DMS 273 treated with DMSO at 0.1 percent for 48 hours (cell line): Measurements from ENCODE around the gene MAP2K2.
"Not testable (repeated sequence)": the region's sequence is repeated elsewhere in the genome, so short reads cannot be mapped to it uniquely, and the experiment has no call there.

Experiments
- DNase-seq: peaks from one replicate; lab custom pipeline; 2025; lab: John Stamatoyannopoulos, UW

The MAP2K2 gene

DNA sequence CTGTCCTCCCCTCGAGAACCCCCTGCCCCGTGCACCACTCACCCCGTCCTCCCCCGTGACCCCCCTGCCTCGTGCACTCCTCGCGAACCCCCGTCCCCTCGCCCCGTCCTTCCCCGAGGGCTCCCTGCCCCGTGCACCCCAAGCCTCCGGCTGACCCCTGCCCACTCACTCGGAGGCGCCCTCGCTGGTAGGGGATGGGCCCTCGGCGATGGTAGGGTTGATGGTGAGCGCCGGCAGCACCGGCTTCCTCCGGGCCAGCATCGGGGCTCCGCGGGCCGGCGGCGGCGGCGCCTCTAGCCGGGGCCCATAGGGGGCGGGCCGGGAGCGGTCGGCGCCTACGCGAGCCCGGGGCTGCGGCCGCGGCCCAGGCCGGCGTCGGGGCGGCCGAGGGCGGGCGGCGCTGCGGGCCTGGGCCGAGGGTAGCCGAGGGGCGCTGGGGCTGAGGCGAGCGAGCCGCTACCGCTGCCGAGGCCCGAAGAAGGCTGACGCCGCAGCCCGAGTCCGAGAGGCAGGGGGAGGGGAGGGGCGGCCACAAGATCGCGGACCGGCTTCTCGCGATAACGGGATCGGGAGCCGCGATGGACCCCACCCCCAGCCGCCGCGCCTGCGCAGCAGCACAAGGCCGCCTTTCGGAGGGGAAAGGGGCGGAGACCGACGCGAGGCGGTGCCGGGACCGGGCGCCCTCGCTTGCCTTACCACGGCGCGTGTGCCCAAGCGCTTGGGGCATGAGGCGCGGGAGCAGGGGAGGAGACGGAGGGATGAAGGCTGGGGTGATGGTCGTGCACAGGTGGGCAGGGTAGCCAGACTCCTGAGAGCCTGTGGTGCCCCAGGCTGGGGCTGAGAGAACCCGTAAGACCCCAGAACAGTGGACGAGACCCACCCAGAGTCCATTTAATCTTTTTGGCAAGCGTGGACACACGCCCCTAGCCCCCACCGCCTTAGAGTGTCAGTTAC, at the start of gene MAP2K2:
Gene MAP2K2, minus strand, starts transcription at position 508 of the 954 bp plus-strand sequence. Its CDS starts 247 bp downstream, at position 261.
- DNase-seq = peak; percentile 81

DNA sequence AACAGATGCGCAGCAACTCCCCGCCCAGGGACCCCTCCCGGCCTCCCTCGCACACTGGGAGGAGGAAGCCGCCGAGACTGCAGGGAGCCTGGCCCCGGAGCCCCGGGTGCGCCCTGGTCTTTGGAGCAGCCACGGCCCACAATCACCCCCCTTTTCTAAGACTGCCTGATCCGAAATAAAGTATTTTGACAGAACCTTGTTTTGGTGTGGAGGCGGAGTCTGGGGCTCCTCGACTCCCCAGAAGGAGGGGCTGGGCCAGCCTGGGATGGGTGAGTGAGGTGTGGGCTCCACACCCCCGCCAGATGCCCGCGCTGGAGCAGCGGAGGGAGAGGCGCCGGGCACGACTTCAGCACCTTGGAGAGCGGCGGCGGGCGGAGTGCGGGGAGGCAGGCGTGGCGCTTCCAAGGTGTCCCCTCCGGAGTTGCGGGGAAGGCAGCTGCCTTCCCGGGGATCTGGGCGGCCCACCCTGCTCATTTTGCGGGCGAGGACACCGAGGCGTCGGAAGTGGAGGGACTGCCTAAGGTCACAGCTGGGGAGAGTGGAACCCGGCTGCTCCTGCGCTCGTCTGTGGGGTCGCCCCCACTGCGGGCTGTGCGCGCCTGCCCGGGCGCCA, 49.0 kb upstream of the MAP2K2 start:
- DNase-seq = no peak

DNA sequence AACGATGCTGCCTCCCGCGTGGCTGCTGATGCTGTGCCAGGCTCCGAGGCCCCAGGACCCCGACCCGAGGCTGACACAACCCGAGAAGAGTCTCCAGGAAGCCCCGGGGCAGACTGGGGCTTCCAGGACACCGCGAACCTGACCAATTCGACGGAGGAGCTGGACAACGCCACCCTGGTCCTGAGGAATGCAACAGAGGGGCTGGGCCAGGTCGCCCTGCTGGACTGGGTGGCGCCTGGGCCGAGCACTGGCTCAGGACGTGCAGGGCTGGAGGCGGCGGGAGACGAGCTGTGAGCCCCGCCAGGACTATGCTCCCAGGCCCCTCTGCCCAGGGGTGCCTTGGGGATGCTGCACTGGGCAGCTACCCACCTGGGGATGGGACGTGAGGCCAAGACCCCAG, 47.8 kb upstream of the MAP2K2 start:
- no peak for DNase-seq

DNA sequence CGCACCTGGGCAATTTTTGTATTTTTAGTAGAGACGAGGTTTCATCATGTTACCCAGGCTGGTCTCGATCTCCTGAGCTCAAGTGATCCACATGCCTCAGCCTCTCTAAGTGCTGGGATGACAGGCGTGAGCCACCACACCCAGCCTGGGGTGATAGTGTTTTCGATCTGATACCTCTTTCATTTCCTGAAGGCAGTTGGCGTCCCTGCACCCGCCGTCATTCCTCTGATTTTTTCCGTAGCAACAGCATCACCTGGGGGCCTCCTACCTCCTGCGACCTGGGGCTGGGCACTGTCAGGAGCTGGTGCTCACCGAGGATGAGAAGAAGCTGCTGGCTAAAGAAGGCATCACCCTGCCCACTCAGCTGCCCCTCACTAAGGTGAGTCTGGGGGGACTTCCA, 40.3 kb upstream of the MAP2K2 start:
- DNase-seq = no peak

DNA sequence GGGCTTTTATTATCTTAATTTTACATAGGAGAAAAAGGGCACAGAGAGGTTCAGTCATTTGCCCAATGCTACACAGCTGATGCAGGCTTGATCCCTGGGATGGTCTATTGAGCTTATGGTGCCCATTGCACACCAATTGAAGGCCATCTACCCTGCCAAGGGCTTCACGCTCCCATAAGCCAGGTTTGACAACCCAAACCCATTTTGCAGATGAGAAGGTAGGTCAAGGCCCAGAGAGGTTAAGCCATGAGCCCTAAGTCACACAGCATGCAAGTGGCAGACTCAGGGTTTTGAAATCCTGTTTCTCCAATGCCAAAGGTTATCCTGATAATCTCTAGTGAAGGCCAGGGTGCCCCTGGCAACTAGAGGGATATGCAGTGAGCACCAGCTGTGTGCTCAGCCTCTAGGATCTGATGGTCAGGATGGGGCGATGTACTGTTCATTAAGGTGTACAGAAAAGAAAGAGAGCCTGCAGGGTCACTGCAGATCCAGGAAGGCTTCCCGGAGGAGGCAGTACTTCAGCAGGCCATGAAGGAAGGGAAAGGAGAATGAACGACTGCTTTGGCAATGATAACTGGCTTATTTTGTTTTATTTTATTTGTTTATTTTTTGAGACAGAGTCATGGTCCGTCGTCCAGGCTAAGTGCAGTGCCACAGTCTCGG, 37.6 kb upstream of the MAP2K2 start:
- DNase-seq = no peak

DNA sequence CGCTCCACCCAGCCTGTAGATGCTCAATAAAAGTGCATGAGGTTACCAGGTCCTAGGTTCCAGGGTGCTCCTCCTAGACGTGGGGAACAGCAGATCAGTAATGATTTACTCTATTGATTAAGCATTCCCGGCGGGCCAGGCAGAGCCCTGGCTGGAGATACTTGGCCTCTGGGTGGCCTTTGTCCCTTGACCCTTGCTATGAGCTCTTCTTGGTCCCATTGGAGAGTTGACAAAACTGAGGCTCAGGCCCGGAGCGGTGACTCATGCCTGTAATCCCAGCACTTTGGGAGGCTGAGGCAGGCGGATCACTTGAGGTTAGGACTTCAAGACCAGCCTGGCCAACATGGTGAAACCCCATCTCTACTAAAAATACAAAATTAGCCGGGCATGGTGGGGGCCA, 34.0 kb upstream of the MAP2K2 start:
- DNase-seq = not testable (repeated sequence)

DNA sequence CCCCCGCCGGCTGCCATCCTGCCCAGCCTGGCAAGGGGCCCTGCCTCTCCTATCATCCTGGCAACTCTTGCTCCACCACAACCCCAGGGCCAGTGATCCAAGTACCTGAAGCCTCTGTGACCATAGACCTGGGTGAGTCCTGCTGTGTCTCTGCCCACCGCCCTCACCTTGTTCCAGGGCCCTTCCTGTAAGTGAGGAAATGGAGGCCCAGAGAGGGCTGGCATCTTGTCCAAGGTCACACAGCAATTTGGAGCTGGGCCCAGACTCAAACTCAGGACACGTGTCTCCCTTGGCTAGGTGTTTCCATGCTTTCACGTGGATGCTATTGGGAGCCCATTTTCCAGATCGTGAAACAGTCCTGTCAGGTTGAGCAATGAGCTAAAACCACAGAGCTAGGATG, 33.2 kb upstream of the MAP2K2 start:
- DNase-seq = no peak

DNA sequence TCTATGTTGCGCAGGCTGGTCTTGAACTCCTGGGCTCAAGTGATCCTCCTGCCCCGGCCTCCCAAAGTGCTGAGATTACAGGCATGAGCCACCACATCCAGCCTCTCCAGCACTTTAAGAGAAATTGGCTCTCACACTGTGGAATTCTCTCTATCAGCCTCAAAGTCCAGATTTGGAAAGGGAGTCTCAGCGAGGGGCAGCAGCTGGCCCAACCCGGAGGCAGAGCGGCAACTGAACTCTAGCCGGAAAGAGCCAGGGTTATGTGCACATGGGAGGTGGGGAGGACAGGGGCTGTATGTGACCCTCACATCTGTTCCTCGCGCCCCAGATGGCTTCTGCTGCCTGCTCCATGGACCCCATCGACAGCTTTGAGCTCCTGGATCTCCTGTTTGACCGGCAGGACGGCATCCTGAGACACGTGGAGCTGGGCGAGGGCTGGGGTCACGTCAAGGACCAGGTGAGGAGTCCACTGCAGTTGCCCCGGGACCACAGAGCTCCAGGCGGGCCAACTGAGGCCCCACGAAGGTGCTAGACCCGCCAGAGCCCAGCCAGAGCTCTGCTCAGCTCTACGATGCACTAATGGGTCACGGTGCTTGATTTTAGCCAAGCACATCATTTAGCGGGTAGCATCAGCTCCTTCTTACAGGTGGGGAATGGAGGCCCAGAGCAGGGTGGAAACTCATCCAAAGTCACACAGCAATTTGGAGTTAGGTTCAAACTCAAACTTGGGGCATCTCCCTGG, 30.8 kb upstream of the MAP2K2 start:
- DNase-seq = no peak

DNA sequence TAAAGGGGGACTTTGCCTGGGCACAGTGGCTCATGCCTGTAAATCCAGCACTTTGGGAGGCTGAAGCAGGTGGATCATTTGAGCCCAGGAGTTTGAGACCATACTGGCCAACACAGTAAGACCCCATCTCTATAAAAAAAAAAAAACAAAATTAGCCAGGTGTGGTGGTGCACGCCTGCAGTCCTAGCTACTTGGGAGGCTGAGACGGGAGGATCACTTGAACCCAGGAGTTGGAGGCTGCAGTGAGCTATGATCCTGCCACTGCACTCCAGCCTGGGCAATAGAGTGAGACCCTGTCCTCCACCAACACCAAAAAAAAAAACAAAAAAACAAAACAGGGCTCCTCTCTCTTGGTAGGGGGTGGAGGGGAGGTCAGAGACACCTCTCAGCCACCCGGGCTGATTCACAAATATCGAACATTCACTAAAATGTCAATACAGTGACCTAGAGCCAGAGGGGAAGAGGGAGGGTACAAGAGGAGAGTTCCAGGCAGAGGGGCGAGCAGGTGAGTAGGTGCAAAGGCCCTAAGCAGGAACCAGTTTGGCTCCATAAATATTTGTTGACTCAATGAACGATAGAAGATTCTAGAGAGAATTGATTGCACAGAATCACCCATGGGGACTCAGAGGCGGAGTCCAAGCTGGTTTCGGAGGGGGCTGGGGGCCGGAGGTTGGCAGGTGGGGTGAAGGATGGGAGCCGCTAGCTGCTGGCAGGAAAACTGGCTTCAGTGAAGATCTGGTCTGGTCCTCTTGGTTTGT, 28.5 kb upstream of the MAP2K2 start:
- DNase-seq = no peak

DNA sequence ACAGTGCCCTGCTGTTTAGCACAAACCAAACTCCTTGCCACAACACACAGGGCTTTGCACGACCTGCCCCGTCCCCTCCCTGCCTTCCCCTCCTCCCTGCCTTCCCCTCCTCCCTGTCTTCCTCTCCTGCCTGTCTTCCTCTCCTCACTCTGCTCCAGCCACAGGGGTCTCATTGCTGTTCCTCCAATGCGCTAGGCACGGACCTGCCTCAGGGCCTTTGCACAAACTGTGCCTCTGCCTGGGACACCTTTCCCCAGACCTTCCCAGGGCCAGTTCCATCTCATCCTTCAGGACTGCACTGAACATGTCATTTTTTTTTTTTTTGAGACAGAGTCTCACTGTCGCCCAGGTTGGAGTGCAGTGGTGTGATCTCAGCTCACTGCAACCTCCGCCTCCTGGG, 27.7 kb upstream of the MAP2K2 start:
- no peak for DNase-seq

DNA sequence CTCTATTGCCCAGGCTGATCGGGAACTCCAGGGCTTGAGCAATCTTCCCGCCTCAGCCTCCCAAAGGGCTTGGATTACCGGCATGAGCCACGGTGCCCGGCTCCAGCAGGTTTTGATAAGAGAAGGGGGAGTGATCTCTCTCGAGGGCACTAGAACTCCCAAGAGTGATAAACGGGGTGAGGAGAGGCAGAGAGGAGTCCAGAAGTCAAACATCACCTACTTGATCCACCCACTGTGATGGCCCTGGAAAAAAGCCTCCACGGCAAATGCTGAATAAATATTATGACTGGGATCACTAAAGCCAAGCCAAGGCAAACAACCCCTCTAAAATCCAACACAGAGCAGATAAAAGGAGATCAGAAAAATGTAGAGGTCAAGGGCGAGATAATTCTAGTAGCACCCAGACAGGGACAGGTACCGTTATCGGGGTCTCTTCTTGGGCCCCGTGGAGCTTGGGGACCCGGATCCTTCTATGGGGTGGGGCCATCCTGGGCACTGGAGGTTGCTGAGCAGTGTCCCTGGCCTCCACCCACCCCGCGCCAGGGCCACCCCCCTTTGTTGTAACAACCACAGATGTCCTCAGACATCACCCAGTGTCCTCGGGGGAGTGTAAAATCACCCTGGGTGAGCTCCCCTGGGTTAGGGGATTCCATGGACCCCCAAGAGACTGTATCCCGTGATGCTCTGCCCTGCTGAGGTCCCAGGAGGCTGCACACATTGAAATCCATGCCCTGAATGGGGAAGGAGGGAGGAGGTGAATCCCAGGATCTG, 25.8 kb upstream of the MAP2K2 start:
- no peak for DNase-seq

DNA sequence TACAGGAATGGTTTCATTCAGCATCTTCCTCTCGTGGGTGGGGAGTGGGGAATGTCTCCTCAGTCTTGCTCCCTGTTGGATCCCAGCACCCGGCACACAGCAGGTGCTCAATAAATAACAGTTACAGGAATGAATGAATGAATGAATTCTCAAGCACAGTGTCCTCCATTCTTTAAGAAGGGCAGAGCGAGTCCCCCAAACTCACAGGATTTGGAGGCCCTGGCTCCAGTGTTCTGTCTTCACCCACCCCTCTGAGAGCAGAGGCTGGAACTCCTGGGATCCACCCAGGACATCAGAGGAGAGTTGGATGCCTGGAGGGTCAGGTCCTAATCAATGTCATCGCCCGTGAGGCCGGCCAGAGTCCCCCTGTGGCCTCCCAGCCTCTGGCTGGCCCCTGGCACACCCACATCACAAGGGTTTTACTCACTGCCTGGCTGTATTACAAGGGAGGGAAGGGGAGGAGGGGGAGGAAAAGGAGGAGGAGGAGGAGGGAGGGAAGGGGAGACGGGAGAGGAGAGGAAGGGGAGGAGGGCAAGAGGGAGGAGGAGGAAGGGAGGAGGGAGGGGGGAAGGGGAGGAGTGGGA, 20.8 kb upstream of the MAP2K2 start:
- DNase-seq = no peak

DNA sequence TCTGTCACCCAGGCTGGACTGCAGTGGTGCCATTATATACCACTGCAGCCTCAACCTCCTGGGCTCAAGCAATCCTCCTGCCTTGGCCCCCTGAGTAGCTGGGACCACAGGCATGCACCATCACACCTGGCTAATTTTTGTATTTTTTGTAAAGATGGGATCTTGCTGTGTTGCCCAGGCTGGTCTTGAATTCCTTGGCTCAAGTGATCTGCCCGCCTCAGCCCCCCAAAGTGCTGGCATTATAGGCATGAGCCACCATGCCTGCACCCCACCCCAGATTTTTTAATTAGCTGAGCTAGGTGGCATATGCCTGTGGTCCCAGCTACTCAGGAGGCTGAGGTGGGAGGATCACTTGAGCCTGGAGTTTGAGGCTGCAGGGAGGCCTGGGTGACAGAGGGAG, 19.0 kb upstream of the MAP2K2 start:
- DNase-seq = not testable (repeated sequence)

DNA sequence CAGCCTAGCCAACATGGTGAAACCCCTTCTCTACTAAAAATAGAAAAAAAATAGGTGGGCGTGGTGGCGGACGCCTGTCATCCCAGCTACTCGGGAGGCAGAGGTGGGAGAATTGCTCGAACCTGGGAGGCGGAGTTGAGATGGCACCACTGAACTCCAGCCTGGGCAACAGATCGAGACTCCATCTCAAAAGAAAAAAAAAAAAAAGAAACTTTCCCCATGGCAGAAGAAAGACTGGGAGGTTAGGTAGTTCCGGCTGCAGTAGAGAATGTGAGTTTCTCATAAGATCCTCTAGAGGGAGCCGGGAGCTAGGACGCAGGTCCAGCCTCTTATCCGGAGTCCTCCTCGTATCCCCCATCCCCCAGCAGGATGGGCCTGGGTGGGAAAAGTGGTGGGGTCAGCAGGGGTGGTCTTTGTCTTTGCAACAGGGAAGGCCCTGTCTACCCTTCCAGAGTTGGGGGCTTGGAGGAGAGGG, 16.4 kb upstream of the MAP2K2 start:
- peak; percentile 50 for DNase-seq

DNA sequence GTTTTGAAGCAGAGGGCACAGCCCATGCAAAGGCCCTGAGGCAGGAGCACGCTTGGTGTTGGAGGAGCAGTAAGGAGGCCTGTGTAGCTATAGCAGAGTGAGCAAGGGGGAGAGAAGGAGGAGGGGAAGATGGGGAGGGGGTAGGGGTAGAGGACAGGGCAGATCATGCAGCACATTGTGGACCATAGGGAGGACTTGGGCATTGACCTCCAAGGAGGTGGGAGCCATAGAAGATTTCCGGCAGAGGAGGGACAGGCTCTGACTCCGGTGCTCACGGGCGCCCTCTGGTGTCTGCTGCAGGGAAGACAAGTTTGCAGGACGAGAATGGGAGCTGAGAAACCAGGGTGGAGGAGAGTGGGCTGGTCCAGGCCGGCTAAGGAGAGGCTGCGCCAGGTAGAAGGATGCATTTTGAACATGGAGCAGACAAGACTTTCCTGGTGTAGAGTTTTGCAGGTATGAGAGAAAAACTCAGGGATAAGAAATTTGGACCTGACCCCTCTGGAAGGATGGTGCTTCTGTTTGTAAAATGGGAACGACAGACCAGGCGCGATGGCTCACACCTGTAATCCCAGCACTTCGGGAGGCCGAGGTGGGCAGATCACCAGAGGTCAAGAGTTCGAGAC, 15.8 kb upstream of the MAP2K2 start:
- DNase-seq = peak; percentile 29

DNA sequence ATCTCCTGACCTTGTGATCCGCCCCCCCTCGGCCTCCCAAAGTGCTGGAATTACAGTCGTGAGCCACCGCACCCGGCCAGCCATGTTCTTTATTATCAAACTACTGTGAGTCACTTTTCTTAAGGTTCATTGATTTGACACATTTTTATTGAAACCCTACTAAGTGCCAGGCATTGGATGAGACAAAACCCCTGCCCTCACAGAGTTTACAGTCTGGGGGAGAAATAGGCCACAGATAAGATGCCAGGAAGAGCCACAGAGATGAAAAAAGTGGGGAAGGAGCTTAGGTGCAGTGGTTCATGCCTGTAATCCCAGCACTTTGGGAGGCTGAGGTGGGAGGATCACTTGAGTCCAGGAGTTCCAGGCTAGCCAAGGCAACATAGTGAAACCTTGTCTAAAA, 14.5 kb upstream of the MAP2K2 start:
- no peak for DNase-seq

DNA sequence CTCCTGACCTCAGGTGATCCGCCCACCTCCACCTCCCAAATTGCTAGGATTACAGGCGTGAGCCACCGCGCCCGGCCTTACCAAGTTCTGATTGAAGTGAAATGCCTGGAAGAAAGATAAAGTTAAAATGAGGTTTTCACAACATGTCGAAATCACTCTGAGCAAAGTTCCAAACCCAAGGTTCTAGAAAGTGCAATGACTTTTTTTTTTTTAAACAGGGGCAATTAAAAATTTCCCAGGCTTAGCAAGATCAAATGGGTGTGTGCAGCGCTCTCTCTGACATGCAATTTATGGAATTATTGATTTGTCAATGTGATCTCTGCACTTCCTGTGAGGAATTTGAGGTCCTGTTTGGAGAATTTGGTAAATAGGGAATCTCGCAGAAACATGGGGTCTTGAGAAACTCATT, 12.8 kb upstream of the MAP2K2 start:
- no peak for DNase-seq

DNA sequence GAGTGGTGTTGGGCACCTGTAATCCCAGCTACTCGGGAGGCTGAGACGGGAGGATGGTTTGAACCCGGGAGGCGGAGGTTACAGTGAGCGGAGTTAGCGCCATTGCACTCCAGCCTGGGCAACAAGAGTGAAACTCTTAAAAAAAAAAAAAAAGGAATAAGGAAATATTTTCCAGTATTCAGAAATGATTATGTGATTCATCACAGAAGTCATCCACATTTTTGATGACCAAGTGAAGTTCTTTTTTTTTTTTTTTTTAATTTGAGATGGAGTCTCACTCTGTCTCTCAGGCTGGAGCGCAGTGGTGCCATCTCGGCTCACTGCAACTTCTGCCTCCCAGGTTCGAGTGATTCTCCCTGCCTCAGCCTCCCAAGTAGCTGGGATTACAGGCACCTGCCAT, 11.5 kb upstream of the MAP2K2 start:
- not testable (repeated sequence) for DNase-seq

DNA sequence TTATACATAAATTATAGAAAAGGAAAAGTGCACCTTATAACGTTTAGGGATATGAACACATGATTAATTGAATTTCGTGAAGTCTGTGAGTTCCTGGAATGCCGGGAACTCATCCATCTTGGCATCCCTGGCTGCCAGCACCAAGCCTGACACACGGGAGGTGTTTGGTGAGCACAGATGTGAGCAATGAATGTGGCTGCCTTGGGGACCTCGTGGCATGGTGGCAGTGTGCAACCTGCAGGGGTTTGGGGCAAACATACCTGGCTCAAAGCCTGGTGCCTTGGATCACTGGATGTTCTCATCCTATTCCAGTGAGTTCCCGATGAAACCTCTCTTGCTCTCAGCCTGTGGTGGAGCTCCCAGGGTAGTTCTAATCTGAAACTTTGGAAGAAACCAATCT, 10.4 kb upstream of the MAP2K2 start:
- DNase-seq = no peak
